Suprapubic skin (tissue), 4 donors: ENCODE data around the gene OGFOD1. TPM values are rescaled to one million over a fixed set of nuclear protein-coding genes. Genes with fewer than 3 reads are reported as not detected.

ENCODE experiments used
- DNase-seq, 2 donors: peaks; one replicate each; pipeline ENCODE4 v3.0.0-alpha.2; 2019; ENCODE audit warnings: low spot score in 2 of 2
- H3K27ac ChIP-seq: fragments of 200-600 bp; sonication (generic); one replicate; pipeline ENCODE4 v1.5.1; 2019
- H3K27me3 ChIP-seq: fragments of 200-600 bp; sonication (generic); one replicate; pipeline ENCODE4 v1.5.1; 2019
- H3K36me3 ChIP-seq: fragments of 200-600 bp; sonication (generic); one replicate; pipeline ENCODE4 v1.5.1; 2019
- H3K4me1 ChIP-seq: fragments of 200-600 bp; sonication (generic); one replicate; pipeline ENCODE4 v1.5.1; 2019
- H3K4me3 ChIP-seq: fragments of 200-600 bp; sonication (generic); one replicate; pipeline ENCODE4 v1.5.1; 2019; ENCODE audit warnings: mild to moderate bottlenecking
- H3K9me3 ChIP-seq: fragments of 200-600 bp; sonication (generic); one replicate; pipeline ENCODE4 v1.5.1; 2019
- CTCF ChIP-seq, 2 donors: fragments of 200-600 bp in 1 of 2; fragments of 450-650 bp in 1 of 2; sonication (generic) in 1 of 2; IDR thresholded peaks; one replicate each; pipeline ENCODE4 v1.5.1; 2016 to 2019; ENCODE audit warnings: antibody characterized with exemption in 2 of 2, mild to moderate bottlenecking in 1 of 2, moderate library complexity in 1 of 2
- EP300 ChIP-seq: sonication (generic); formaldehyde crosslinking; IDR thresholded peaks from one replicate; pipeline ENCODE4 v1.6.1; 2017; ENCODE audit warnings: antibody characterized with exemption
- POLR2A ChIP-seq, 2 donors: fragments of 450-650 bp; IDR thresholded peaks; one replicate each; pipeline ENCODE4 v1.6.1; 2017; ENCODE audit warnings: antibody characterized with exemption in 2 of 2, mild to moderate bottlenecking in 2 of 2, moderate library complexity in 2 of 2
- POLR2AphosphoS5 ChIP-seq, 3 donors: sonication (generic); formaldehyde crosslinking; IDR thresholded peaks; one replicate each; pipeline ENCODE4 v1.6.1; 2017; ENCODE audit warnings: antibody characterized with exemption in 3 of 3
- WGBS: methylation state at CpG from one replicate; pipeline ENCODE4 v1.1.5; 2018; 5-methylcytosine and 5-hydroxymethylcytosine counted together
- total RNA-seq, 4 donors: library from RNA; depleted of rRNA; stranded (reverse); fragments of >200 nt; gene quantifications; one replicate each; pipeline ENCODE4 v1.1.0, GENCODE V29; 2016

The OGFOD1 gene
- total RNA-seq, 4 donors from 2014 or later = 23.8 to 31.9 (median 25.8) TPM

- no peak for DNase-seq
- WGBS = 76% methylated on average over 1 of the region's 1 CpG
- no peak overlapping the region for H3K27ac ChIP-seq
- H3K9me3 ChIP-seq = no peaks in the 10 kb centered on the region
- H3K36me3 ChIP-seq = peaks cover 21% of the 10 kb centered on the region
- TF ChIP-seq CTCF (IDR thresholded peaks at IDR 0.05) (no peak), EP300 (no peak), POLR2AphosphoS5 (IDR thresholded peaks at IDR 0.05) (no peak), POLR2A (IDR thresholded peaks at IDR 0.05) (no peak)
- H3K4me3 ChIP-seq = no peak overlapping the region
- no peaks in the 10 kb centered on the region for H3K27me3 ChIP-seq
- H3K4me1 ChIP-seq = peaks cover 24% of the 10 kb centered on the region
Observed at GRCh38 chr16:56428091-56428490, 23.3 kb upstream of the OGFOD1 start.

- TF ChIP-seq POLR2A (IDR thresholded peaks at IDR 0.05) (no peak), POLR2AphosphoS5 (IDR thresholded peaks at IDR 0.05) (no peak), CTCF (IDR thresholded peaks at IDR 0.05) (no peak), EP300 (no peak)
- H3K36me3 ChIP-seq = peaks cover 65% of the 10 kb centered on the region
- no peak overlapping the region for H3K27ac ChIP-seq
- no peak overlapping the region for H3K4me3 ChIP-seq
- H3K4me1 ChIP-seq = no peaks in the 10 kb centered on the region
- no peak for DNase-seq
- no peaks in the 10 kb centered on the region for H3K9me3 ChIP-seq
- no peaks in the 10 kb centered on the region for H3K27me3 ChIP-seq
Observed at GRCh38 chr16:56436258-56436657, 15.1 kb upstream of the OGFOD1 start.

GRCh38 chr16:56438038-56438437, 13.3 kb upstream of the OGFOD1 start:
- 100% methylated on average over 1 of the region's 1 CpG for WGBS
- peaks cover 56% of the 10 kb centered on the region for H3K36me3 ChIP-seq

GRCh38 chr16:56447286-56447685, 4.1 kb upstream of the OGFOD1 start:
- 94% methylated on average over 2 of the region's 2 CpGs for WGBS
- no peaks in the 10 kb centered on the region for H3K27me3 ChIP-seq
- peaks cover 26% of the 10 kb centered on the region for H3K4me1 ChIP-seq
- no peaks in the 10 kb centered on the region for H3K9me3 ChIP-seq
- no peak for DNase-seq
- H3K36me3 ChIP-seq = peaks cover 36% of the 10 kb centered on the region
- TF ChIP-seq CTCF (IDR thresholded peaks at IDR 0.05) (no peak), EP300 (no peak), POLR2A (IDR thresholded peaks at IDR 0.05) (no peak), POLR2AphosphoS5 (IDR thresholded peaks at IDR 0.05) (no peak)
- H3K4me3 ChIP-seq = no peak overlapping the region
- H3K27ac ChIP-seq = no peak overlapping the region

More at GRCh38 chr16:56438038-56438437, 13.3 kb upstream of the OGFOD1 start:
- TF ChIP-seq POLR2A (IDR thresholded peaks at IDR 0.05) (no peak), POLR2AphosphoS5 (IDR thresholded peaks at IDR 0.05) (no peak), EP300 (no peak), CTCF (IDR thresholded peaks at IDR 0.05) (no peak)
- Histone ChIP-seq H3K27me3 (no peaks in the 10 kb centered on the region), H3K27ac (no peak overlapping the region), H3K9me3 (no peaks in the 10 kb centered on the region), H3K4me3 (no peak overlapping the region), H3K4me1 (no peaks in the 10 kb centered on the region)
- DNase-seq = no peak

- Histone ChIP-seq H3K9me3 (no peaks in the 10 kb centered on the region), H3K4me3 (no peak overlapping the region), H3K27ac (no peak overlapping the region), H3K27me3 (no peaks in the 10 kb centered on the region), H3K4me1 (peaks cover 33% of the 10 kb centered on the region), H3K36me3 (peaks cover 36% of the 10 kb centered on the region)
- no peak for TF ChIP-seq EP300
- TF ChIP-seq POLR2AphosphoS5 (IDR thresholded peaks at IDR 0.05) = no peak
- no peak for TF ChIP-seq CTCF (IDR thresholded peaks at IDR 0.05)
- TF ChIP-seq POLR2A (IDR thresholded peaks at IDR 0.05) = no peak
- DNase-seq = no peak
Observed at GRCh38 chr16:56448005-56448404, 3.3 kb upstream of the OGFOD1 start.
